Cortex of kidney (tissue), 1 donor: ENCODE measurements around the gene ARSD.
"Not testable (repeated sequence)": the region's sequence is repeated elsewhere in the genome, so short reads cannot be mapped to it uniquely, and the experiment has no call there.

Experiments
- DNase-seq: peaks from one replicate; lab custom pipeline; 2025; lab: John Stamatoyannopoulos, UW

Gene ARSD

DNA sequence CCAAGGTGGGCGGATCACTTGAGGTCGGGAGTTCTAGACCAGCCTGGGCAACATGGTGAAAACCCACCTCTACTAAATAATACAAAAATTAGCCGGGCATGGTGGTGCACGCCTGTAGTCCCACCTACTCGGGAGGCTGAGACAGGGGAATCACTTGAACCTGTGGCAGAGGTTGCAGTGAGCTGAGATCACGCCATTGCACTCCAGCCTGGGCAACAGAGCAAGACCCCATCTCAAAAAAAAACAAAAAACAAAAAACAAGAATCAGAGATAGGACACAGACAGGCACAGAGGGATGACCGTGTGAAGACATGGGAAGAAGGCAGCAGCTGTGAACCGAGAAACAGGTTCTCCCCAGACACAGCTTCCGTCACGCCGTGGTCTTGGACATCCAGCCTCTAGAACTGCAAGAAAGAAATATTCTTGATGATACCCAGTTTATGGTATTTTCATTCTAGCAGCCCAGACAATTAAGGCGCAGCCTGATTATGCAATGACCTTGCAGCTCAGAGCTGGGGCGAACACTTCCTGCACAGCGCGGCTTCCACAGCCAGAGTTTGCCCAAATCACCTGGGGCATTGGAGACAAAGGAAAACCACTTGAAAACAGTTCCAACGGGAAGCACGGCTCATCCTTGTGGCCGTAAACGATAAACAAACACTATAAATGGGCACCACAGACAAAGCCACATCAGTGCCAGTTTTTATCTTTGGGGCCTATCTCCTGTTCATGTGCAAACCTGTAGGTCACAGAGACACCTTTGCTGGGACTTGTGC lies 4.2 kb upstream of the ARSD start:
- DNase-seq = no peak

DNA sequence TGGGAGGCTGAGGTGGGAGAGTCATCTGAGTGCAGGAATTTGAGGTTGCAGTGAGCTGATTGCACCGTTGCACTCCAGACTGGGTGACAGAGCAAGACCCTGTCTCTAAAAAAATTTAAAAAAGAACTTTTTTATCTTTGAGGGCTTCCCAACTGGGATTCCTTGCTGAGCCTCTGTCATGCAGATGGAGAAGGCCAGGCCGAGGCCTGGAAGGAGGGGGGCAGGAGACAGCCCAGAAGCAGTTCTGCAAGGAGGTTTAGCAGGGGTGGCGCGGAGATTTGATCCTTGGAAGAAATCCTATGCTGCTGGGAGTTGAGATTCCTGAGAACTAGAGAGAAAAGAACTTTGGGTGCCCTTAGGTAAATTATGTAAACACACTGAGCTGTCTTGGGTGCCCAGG lies 2.5 kb upstream of the ARSD start:
- no peak for DNase-seq

DNA sequence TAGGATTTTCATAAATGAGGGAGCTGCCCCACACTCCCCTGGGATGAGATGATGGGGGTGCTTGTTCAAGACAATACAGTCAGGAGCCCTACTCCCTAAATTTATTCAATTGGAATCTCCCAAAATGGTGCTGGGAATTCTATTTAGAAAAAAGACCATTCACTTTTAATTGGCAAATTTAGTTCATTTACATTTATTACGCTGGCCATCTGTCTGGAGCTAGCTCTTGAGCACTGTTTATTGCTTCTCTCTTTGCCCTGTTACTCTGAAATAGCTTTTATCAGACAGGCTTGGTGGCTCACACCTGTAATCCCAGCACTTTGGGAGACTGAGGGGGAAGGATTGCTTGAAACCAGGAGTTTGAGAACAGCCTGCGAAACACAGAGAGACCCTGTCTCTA lies 2.0 kb upstream of the ARSD start:
- DNase-seq = no peak

DNA sequence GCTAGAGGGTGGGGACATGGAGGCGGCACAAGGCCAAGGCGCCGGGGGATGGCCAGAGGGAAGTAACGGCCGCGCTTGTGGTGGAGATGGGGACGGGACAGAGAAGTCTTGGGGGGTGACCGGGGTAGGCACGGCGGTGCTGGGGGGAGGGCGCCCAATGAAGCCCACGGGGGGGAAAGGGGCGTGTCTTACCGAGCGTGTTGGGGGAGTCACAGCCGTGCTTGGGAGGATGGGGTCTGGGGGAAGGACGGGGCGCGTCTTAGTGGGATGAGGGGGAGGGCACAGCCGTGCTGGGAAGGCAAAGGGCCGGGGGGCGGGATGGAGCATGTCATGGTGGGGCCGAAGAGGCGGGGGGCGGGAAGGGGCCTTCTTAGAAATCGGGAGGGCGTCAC lies 952 bp downstream of the ARSD start:
- DNase-seq = no peak

DNA sequence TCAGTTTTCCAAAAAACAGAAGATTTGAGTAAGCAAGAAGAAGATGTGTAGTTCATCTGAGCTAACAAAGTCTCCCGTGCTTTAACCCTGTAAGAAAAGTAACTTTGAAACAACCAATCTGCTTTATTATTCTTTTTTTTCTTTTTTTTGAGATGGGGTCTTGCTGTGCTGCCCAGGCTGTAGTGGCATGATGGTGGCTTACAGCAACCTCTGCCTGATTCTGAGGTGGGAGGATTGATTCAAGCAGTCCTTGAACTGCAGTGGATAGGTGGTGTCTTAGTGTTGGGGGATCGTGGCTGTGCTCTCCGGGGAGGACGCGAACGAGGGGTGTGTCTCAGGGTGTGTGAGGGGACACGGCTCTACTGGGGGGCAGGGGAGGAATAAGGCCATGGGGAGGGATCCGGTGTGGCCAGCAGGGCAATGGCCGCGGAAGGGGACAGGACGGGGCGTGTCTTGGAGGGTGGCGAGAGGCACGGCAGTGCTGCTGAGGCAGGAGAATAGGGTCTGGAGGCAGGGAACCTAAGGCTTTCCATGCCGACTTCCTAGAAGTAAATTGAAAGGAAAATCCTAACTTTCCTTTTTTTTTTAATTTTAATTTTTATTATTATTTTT lies 2.4 kb downstream of the ARSD start:
- no peak for DNase-seq

DNA sequence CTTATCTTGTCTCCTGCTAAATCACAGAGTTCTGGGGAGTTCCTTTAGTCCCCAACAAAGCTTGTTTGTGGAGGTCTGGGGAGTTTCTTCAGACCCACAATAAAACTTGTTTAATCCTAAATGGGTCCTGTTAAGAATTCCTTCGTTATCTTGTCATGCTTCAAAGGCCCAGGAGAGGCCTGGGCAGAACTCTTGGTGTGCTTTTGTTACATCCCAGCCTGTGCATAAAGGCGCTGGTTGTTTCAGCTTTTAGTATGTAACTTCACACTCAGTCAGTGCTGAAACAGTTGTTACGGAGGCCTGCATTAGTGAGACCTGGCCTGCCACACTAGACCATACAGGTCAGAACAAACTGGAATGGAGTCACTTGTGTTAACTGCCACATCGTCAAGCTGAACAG lies 2.9 kb downstream of the ARSD start:
- not testable (repeated sequence) for DNase-seq

DNA sequence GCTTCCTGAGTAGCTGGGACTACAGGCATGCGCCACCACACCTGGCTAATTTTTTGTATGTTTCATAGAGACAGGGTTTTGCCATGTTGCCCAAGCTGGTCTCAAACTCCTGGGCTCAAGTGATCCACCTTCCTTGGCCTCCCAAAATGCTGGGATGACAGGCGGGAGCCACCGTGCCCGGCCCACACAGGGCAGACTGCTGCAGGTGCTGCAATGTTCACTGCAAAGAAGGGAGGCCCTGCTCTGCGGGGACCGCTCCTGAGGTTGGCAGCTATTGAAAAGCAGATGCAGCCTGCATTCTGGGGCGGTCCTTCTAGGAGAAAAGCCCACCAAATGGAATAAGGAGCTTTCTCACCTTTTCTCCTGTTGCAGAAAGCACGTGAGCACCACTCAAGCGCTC lies 5.0 kb downstream of the ARSD start:
- DNase-seq = no peak

DNA sequence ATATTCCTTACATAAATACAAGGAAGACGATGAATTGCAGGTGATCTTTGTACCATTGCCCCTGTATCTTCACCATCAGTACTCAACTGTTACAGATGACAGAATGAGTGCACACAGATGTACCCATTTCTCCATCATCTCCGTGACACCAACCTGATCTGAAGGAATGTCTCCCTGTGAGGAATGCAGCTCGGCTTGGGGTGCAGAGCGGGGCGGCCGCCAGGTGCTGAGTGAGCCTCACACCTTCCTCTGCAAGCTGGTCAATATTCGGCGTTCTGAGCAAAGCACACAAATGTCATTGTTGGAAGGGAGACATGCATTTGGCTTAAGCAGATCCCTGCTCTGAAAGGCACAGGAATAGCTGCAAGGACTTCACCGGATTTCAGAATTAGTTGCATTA lies 7.4 kb downstream of the ARSD start:
- no peak for DNase-seq

DNA sequence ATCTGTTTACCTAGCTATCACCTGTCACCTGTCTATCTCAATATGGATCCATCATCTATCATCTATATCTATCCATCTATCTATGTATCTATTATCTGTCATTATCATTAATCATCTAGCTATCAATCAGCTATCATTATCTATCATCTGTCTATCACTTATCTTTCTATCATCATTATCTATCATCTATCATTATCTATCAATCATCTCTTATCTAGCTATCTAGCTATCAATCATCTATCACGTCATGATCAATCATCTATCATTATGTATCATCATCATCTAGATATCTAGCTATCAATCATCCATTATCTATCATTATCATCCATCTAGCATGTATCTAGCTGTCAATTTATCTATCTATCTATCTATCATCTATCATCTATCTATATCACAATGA lies 7.9 kb downstream of the ARSD start:
- no peak for DNase-seq

DNA sequence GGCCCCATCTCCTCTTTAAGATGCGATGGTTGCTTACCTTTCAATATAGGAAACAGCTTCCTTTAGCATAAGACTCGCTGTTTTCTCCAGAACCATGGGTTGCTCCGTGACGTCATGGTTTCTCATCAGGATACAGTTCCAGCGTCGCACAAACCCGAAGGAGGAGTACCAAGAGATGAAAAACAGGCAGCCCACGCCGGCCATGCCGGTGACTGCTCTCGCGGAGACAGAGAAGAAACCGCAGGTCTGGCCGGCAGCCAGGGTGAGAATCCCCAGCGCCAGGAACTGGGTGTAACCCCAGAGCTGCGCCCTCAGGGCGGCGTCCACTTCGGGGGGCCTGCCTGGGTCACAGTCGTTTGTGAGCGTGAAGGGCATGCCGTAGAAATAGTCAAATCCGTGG lies 11.4 kb downstream of the ARSD start:
- no peak for DNase-seq

DNA sequence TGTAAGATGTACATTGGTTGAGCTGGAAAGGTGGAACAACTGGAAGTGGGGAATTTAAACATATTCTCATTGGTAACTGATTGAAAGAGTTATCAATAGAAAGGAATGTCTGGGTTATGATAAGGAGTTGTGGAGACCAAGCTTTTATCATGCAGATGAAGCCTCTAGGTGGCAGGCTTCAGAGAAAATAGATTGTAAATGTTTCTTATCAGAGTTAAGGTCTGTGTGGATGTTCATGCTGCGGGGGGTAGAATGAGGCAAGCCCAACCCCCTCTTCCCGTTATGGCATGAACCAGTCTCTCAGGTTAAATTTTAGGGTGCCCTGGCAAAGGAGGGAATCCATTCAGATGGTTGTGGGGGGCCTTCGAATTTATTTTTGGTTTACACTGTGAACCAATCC lies 16.0 kb downstream of the ARSD start:
- DNase-seq = no peak

DNA sequence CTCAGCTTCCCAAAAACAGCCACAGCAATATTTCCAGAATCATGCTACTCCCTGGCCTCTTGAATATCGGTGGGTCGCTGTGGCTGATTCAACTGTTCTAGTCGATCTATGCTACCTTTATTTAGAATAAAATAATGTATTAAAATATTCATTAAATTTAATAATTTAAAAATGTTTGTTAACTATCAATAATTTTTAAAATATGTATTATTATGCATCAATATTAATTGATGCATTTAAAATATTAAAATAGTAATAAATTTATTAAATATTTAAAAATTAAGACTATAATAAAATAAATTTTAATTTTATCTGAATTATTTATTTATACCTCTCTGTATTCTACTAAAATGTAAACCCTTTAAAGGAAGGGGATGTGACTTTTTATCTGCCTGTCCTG lies 19.0 kb downstream of the ARSD start:
- no peak for DNase-seq

DNA sequence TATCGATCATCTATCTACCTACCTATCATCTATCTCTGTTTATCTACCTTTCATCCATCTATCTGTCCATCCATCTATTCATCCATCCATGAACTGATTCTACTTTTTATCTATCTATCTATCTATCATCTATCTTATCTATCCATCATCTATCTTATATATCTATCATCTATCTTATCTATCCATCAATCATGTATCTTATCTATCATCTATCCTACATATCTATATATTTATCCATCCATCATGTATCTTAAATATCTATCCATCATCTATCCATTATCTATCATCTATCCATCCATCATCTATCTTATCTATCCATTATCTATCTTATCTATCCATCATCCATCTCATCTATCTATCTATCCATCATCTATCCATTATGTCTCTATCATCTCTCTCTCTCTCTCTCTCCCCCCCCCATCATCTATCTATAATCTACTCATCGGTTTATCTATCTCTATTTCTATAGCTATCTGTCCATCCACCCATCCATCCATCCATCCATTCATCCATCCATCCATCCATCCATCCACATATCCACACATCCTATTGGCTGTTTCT lies 20.9 kb downstream of the ARSD start:
- no peak for DNase-seq

DNA sequence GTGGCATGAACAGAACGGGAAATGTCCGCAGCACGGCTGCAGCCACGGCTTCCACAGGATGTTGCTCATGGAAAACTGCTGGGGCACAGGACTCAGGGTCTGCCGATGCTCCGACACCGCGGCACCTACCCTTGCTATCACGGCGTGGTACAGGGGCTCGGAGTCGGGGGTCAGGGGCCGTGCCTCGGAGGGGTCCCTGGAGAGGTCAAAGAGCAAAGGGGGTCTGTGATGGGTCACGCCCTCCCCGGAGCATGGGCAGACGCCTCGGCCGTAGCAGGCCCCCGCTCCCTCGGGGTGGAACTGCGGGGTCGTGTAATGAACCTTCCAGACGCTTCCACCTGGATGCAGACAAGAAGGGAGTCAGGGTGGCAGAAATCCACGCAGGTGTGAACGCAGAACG lies 21.8 kb downstream of the ARSD start:
- no peak for DNase-seq

DNA sequence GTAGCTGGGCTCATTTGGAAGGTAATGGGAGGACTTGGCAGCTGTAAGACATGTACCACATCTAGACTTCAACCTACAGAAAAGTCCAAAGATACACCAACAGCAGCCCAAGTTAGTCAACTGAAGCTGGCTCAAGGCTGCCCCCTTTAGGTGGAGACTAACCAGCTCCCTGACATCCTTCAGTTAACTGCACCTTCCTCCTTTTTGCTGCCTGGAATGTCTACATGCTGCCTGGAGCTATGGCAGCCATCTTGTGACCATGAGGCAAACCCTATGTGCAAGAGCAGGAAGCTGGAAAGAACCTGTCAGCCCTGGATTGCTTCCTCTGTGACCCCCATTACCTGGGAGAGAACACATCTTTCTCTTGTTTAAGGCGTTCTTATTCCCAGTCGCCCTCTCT lies 25.8 kb downstream of the ARSD start:
- no peak for DNase-seq

DNA sequence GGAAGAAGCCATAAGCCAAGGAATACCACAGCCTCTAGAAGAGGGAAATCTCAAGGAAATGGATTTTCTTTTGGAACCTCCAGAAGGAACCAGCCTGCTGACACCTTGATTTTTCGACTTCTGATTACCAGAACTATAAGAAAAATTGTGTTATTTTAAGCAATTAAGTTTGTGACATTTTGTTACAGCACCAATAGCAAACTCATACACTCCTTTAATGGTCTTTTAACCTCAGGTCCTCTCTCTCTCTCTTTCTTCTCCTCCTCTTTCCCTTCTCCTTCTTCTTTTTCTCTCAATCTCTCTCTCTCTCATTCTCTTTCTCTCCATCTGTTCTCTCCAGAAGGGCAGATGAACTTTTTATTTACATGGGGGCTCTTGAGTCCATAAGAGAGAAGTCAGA lies 26.3 kb downstream of the ARSD start:
- no peak for DNase-seq

DNA sequence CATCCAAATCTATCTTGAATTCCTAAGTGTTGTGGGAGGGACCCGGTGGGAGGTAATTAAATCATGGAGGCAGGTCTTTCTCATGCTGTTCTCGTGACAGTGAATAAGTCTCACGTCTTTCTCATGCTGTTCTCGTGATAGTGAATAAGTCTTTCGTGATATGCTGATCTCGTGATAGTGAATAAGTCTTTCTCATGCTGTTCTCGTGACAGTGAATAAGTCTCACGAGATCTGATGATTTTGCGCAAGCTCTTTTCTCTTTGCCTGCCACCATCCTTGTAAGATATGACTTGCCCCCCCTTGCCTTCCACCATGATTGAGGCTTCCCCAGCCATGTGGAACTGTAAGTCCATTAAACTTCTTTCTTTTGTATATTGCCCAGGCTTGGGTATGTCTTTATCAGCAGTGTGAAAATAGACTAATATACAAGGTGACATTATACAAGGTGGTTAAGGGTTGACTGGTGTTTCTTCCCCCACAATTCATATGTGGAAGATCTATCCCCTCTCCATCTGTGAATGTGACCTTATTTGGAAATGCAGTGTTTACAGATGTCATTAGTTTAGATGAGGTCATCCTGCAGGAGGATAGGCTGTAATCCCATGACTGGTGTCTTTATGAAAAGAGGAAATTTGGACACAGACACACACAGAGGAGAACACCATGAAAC lies 27.6 kb downstream of the ARSD start:
- DNase-seq = no peak

DNA sequence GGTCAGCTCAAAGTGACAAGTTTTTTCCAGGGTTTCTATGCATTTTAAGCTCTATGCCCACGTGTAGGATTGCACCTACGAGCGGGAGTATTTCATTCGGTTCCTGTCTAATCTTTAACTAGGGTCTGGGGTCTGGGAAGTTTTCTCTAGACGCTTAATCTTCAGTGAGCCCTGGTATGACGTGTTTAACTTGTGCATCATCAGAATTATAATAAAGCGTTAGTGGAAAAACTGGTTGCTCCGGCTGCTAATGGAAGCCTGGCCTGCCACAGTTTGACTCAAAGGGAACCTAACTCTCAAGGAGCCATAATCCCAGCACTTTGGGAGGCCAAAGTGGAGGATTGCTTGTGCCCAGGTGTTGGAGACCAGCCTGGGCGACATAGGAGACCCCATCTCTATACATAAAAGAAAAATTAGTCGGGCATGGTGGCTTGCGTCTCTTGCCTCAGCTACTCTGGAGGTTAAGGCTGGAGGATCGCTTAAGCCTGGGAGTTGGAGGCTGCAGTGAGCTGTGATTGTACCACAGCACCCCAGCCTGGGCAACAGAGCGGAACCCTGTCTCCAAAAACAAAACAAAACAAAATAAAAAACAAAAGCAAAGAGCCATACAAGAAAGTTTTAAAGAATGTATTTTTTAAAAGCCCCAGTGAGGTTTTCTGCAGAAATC lies 30.2 kb downstream of the ARSD start:
- no peak for DNase-seq

DNA sequence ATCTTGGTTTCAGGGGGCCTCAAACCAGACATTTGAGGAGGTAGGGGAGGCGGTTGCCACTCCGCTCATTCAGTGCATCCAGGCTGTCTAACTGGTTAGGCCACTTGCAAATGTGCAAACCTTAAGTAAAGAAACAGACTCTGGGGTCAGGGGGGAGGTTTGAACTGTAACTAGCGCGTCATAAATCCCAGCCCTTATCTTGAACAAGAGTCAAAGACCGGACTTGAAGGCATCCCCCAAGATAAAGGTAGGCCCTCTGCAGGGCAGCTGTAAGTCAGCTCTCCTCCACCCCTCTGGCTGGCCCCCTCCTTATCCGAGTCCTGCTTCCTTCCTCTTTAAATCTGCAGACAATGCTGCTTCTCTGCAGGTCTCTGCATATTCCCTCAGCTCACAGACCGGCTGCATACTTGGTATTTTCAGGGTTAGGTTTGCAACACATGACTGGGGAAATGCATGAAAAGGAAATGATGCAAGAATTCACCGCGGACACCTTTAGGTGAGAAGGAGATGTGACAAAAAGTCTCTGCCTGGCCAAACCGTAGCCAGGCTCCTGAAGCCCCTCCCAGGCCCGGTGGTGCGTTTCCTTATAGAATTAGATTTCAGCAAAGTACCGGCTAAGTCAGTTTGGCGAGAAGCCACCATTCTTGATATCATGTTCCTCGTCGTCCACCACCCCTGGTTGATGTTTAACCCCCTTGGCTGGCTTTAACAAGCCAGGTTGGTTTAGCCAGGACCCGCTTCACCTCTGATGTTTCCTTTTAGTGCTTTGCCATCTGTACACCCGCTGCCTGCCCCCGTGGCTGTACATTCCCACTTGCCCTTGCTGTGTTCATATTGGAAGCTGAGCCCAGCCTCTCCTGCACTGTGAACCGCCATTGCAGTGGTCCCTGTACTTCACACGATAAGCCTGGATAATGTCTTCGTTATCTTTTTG lies 31.2 kb downstream of the ARSD start:
- not testable (repeated sequence) for DNase-seq

DNA sequence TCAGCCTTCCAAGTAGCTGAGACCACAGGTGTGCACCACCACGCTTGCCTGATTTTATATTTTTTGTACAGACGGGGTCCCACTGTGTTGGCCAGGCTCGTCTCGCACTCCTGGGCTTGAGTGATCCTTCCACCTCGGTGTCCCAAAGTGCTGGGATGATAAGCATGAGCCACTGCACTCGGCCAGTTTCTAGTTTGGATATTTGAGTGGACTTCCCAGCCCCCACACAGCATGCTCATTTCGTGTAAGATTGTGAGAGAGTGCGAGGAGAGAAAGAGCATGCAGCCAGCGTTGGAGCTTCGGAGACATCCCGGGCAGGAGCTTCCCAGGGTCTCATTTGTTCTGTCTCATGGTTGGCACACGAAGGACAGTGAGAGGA lies 31.8 kb downstream of the ARSD start:
- DNase-seq = no peak

DNA sequence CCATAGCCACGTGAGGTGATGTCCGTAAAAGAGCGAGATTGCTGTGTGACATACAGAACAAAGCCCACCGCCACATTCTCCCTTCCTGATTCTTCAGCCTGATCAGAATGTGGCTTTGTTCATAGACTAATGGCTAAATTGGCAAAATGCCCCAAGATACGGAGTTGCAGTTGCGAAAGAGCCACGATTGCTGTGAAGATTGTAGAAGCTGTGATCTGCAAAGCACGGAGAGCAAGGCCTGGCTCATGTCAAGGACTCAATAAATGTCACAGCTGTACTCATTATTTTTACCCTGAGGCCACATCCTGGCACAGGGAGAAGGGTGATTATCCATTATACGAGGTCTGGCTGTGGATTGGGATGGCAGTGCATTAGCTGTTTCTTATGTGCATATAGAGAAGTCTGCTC lies 34.2 kb downstream of the ARSD start:
- no peak for DNase-seq

DNA sequence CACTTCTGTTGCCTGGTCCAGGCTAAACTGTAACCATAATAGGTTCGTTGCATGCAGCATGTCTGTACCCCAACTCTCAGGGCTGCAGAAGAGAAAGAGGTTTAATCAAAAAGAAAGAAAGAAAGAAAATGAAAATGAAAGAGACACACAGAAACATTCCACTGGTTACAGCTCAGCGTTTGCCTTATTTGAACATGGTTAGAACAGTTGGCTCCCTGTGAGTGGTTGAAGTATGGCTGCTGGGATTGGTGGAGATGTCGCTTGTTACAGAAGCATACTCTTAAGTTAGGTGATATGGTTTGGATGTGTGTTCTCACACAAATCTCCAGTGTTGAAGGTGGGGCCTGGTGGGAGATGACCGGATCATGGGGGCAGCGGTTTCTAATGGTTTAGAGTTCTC lies 36.3 kb downstream of the ARSD start:
- no peak for DNase-seq
